ENCODE measurements around the gene CIC. TPM values are rescaled to one million over a fixed set of nuclear protein-coding genes. Genes with fewer than 3 reads are reported as not detected.

The CIC gene
- total RNA-seq, 4 donors from 2014 or later = 27.0 to 74.1 (median 41.3) TPM

GRCh38 chr19:42290136-42290522, 21.1 kb downstream of the CIC start:
- peaks cover 0 to 84% (median 35%) of the 10 kb centered on the region in 3 donors for H3K36me3 ChIP-seq
- H3K4me1 ChIP-seq = peaks cover 0 to 19% (median 18%) of the 10 kb centered on the region in 4 donors
- no peak overlapping the region for H3K4me3 ChIP-seq
- no peaks in the 10 kb centered on the region for H3K9me3 ChIP-seq
- TF ChIP-seq CTCF (IDR thresholded peaks at IDR 0.05) (no peak), EP300 (IDR thresholded peaks at IDR 0.05) (no peak), POLR2A (IDR thresholded peaks at IDR 0.05) (no peak)
- WGBS, 2 donors = 76 to 81% methylated on average over 12 to 13 of the region's 13 CpGs
- H3K27me3 ChIP-seq = no peaks in the 10 kb centered on the region
- H3K27ac ChIP-seq = no peak overlapping the region
- DNase-seq (ENCODE audit: low spot score in 2 of 2) = no peak

GRCh38 chr19:42290523-42291434, 21.7 kb downstream of the CIC start:
- no peak for DNase-seq (ENCODE audit: low spot score in 2 of 2)
- TF ChIP-seq EP300 (IDR thresholded peaks at IDR 0.05) (no peak), POLR2A (IDR thresholded peaks at IDR 0.05) (no peak), CTCF (IDR thresholded peaks at IDR 0.05) (peak in 4 of 5 experiments; percentile 27 to 53 (median 33))
- WGBS, 2 donors = 79 to 86% methylated on average over 28 to 29 of the region's 31 CpGs
- Histone ChIP-seq H3K4me1 (peaks cover 0 to 13% (median 11%) of the 10 kb centered on the region in 4 donors), H3K27me3 (no peaks in the 10 kb centered on the region), H3K36me3 (peaks cover 0 to 87% (median 35%) of the 10 kb centered on the region in 3 donors), H3K27ac (peak overlapping the region in 2 of 4 donors; percentile 1 to 5), H3K9me3 (no peaks in the 10 kb centered on the region), H3K4me3 (no peak overlapping the region)

GRCh38 chr19:42291435-42291810, 22.4 kb downstream of the CIC start:
- peak overlapping the region in 2 of 4 donors; percentile 1 to 5 for H3K27ac ChIP-seq
- peaks cover 0 to 87% (median 35%) of the 10 kb centered on the region in 3 donors for H3K36me3 ChIP-seq
- no peak for TF ChIP-seq EP300 (IDR thresholded peaks at IDR 0.05)
- TF ChIP-seq POLR2A (IDR thresholded peaks at IDR 0.05) = no peak
- TF ChIP-seq CTCF (IDR thresholded peaks at IDR 0.05) = no peak
- no peaks in the 10 kb centered on the region for H3K9me3 ChIP-seq
- peaks cover 0 to 6% (median 5%) of the 10 kb centered on the region in 4 donors for H3K4me1 ChIP-seq
- no peak for DNase-seq (ENCODE audit: low spot score in 2 of 2)
- 41 to 55% methylated on average over 9 of the region's 9 CpGs for WGBS, 2 donors
- no peak overlapping the region for H3K4me3 ChIP-seq
- H3K27me3 ChIP-seq = no peaks in the 10 kb centered on the region

GRCh38 chr19:42292042-42292960, 23.2 kb downstream of the CIC start:
- Histone ChIP-seq H3K4me1 (no peaks in the 10 kb centered on the region), H3K4me3 (no peak overlapping the region), H3K27ac (peak overlapping the region in 1 of 4 donors; percentile 31), H3K27me3 (no peaks in the 10 kb centered on the region), H3K9me3 (no peaks in the 10 kb centered on the region), H3K36me3 (peaks cover 0 to 86% (median 35%) of the 10 kb centered on the region in 3 donors)
- WGBS, 2 donors = 93 to 94% methylated on average over 15 to 27 of the region's 27 CpGs
- DNase-seq (ENCODE audit: low spot score in 2 of 2) = no peak
- no peak for TF ChIP-seq CTCF (IDR thresholded peaks at IDR 0.05)
- no peak for TF ChIP-seq POLR2A (IDR thresholded peaks at IDR 0.05)
- TF ChIP-seq EP300 (IDR thresholded peaks at IDR 0.05) = no peak

All from tibial nerve (tissue), 4 donors.